Femur (tissue), 1 donor: Measurements from ENCODE around the gene CNBP.
A peak's percentile ranks its signal among the peaks of the same experiment; 100 is the strongest.

Source experiments
- DNase-seq: peaks from one replicate; pipeline ENCODE4 v3.0.0-alpha.2; 2017

Gene CNBP

DNA sequence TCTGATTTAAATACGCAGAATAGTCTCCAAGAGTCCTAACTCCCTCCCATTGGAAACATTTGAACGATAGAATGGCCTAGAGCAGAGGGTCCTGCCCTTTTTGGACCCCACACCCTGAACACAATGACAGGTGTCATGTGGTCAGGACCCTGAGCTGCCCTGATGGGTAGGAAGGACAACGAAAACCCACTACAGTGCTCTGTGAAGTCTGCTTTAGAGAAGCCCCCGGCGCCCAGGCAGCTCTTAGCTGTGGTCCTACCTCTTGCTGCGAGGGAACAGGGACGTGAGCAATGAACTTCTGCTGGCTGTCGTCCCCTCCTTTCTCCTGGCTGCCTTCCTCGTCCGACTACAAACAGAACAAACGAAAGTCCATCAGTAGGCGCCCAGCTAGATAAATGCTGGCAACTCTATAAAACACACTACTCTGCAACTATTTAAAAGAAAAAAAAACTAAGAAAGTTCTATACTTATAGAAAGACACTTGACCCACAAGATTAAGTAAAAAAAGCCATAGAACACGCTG is 53.3 kb downstream of the CNBP start:
- DNase-seq, result no peak

DNA sequence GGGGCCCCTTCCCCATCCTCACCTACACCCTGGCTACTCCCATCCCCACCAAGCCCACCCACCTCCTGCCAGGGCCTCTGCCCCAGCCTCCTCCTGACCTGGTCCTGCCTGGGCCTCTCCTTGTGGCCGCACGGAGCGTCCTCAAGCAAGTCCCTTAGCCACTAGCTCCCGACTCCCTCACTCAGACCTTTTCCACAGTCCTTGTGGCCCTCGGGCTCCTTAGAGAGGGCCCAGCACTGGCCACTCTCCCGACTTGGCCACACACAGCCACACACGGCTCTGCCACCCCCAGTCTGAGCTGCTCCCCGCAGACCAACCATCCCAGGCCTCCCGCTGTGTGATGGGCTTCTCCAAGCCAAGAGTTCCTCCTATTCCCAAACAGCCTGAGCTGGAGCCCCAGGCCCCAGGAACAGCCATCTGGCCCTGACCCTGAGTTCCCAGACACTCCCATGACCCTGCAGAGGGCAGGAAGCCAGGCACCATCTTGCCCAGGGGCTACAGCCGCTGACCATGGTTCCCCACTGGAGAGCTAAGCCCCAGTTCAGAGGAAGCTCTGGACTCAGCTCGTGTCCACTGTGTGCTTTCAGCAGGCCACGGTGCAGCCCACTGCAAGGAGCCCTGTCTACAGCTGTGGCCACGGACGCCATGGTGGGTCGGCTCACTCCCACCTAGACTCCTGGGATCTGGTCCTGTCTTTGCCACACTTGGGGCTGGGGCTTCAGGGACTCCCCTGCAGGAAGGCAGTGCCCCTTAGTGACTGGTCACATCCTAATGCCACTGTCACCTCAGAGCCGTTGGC is 55.1 kb downstream of the CNBP start:
- DNase-seq, result no peak

DNA sequence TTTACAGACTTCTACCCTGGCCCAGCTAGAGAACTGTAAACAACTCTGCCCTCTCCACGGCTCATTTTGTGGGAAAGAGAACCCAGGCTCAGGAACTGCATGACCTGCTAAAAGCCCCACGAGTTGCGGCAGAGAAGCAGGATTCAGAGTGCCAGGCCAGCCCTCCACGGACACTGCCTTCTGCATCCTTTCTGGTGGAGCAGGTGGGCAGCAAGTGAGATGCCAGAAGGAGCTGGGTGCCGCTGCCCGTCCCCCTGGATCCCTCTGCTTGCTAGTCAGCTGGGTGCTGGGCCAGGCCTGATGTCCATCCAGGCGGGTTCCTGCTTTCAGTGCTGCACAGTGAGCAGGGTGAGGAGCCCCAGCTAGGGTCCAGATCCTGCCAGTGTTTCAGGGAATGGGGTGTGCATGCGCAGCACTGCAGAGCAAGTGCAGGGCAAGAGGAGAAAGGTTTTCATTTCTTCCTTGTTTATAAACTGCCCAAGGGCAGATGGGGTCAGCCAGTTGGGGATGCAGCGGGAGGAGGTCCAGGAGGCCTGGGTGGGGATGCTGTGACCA is 56.9 kb downstream of the CNBP start:
- DNase-seq, result no peak

DNA sequence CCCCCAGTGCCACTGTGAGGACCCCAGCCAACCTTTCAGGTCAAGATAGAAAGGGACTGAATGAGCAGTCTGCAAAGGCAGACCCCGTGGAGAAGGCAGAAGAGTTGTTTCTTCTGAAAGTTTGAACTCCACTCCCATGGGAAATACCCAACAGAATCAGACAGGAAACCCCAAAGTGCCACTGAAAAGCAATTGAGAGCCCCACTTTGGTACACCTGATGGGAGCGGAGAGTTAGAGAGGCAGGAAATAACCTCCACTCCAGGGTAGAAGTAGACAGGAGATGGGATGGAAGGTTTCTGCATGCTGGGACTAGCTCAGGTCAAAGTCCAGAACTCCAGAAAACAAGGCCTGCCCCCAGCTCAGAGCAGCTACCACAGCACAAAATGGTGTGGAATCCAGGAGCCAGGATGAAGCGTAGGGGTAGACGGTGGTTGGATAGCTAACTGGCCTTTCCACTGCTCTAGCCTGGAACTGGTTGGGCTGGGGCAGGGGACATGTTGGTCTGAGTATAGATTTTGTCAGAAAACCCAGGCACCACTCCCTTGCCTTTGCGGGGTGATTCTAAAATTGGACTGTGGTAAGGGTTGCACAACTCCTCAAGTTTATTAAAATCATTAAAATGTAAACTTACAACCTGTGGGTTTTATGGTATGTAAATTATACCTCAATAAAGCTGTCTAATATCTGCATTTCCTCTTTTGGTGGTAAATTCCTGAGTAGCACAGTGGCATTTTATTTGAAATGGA is 60.2 kb downstream of the CNBP start:
- DNase-seq, result no peak

DNA sequence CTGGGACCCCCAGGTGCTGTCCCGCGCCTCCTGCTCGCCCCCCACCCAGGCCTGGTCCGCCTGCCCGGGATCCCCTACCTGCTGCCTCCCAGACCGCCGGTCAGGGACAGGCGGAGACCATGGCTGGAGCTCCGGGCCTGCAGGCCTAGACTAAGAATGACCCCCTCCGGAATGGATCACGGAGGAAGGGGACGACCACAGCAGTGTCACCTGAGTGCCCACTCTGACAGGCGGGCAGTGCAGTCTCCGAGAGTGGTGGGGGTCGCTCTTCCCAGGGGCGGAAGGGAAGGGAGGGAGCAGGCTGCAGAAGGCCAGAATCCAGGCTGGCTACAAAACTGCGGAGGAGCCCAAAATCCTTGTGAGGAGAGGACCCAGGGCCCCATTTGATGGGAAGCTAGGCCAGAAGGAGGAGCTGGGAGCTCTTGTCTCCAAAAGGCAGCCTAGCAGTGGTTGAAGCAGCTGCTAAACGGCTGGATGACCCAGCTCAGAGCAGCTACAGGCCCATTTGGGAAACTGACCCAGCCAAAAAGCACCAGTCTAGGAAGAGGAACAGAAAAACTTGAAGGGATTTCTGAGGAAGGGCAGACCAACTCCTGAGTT is 61.2 kb downstream of the CNBP start:
- peak; percentile 59 for DNase-seq

DNA sequence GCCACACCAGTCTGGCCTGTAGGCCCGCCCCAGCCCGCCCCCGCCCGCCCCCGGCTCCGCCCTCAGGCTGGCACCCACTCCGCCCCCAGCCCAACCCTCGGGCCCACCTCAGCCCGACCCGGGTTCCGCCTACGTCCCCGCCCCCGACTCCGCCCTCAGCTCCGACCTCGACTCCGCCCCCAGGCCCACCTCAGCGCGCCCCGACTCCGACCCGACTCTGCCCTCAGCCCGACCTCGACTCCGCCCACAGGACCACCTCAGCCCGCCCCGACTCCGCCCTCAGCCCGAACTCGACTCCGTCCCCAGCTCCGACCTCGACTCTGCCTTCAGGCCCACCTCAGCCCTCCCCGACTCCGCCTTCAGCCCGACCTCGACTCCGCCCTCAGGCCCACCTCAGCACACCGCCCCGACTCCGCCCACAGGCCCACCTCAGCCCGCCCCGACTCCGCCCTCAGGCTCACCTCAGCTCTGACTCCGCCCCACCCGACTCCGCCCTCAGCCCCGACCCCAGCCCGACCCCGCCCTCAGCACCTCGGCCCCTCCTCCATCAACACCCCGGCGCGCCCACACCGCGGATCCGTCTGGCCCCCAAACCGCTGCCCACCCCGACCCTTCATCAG is 61.8 kb downstream of the CNBP start, which contains the start of gene RAB43:
Gene RAB43 (minus strand): TSS at position 13 of the 620 bp plus-strand sequence. CDS start 315 bp downstream, outside the sequence.
- peak; percentile 95 for DNase-seq

DNA sequence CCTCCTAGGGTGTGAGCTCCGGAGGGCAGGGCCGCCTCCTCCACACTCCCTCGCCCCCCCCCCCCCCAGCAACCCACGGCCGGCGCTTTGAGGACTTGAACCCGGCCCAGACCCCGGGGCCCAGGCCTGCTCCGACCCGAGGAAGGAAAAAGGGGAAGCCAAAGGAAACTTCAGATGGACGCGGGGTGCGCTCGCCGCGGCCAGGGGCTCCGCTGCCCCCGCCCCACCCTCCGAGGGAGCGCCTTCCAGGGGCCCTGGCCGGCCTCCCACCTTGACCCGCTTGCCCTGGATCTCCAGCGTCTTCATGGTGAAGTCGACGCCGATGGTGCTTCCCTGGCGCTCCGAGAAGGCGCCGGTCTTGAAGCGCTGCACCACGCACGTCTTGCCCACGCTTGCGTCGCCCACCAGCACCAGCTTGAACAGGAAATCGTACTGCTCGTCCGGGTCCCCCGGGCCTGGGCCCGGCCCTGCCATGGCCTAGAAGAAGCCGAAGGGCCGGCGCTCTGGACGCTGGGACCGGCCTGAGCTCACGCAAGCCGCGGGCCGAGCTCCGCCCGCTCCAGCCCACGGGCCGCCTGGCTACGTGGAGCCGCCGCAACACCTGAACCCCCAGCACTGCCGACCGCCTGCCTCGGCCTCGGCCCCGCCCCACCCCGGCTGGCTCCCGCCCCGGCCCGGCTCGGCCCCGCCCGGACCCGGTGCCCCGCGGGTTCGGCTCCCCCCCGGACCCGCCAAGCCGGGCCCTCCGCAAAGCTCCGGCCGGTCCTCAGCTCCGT is 62.5 kb downstream of the CNBP start:
- peak; percentile 43 for DNase-seq

DNA sequence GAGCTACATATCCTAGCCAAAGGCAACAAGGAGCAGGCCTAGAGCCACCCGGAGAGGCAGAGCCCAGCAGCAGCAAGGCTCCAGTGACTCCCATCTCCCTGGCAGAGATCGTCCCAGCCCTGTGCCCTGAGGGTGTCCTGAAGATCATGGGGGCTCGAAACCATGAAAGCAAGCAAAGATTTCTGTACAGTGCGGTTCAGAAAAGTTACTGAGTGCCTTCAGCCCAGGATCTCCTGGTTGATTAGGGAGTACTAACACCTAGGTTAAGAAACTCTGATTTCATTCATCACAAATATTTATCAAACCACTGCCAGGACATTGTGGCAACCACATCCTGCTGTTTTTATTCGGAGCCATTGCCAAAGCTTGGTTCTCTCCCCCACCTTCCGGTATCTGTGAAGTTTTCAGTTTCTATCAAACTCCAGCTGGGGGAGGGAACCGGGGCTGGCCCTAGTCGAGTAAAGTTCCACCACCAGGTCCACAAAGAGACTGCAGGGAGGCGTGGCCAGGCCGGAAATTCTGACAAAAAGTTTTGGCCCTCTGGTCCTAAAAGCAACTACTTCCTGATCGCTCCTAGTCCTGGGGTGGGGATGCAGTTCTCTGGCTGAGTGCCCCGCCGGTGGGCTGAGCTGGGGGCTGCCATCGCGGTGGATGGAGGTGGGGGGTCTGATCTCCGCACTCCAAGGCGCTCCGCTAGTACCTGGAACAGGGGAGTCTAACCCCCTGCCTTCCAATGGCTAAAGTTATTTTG is 63.3 kb downstream of the CNBP start:
- peak; percentile 93 for DNase-seq

DNA sequence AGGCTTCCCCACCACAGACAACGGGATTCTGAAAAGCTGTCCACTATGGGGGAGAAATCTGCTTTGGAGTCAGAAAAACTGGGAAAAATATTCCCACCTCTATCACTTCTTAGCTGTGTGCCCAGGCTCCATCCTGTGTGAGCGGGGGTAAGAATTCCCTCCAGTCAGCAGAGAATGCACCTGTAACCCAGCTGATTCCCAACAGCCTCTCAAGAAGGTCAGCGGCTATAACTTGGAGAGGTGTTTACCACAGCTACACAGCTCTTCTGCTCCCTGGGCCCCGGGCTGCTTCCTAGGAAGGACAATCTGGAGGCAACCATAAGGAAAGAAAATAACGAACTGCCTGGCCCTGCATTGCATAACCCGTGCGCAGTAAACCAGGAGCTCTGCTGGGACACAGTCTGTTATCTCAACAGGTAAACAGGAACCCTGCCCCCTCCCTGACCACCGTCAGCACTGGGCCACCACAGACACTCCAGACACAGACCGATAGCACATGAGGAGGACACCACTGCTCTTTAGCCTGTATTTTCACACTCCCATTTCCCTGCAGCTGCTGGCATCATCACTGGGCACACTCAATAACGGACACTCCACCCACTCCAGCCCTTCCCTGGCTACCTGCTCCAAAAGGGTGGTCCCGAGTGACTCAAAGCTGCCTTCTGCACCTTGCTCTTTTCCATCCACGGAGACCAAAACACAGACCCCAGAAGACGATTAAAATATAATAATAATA is 64.2 kb downstream of the CNBP start:
- no peak for DNase-seq

DNA sequence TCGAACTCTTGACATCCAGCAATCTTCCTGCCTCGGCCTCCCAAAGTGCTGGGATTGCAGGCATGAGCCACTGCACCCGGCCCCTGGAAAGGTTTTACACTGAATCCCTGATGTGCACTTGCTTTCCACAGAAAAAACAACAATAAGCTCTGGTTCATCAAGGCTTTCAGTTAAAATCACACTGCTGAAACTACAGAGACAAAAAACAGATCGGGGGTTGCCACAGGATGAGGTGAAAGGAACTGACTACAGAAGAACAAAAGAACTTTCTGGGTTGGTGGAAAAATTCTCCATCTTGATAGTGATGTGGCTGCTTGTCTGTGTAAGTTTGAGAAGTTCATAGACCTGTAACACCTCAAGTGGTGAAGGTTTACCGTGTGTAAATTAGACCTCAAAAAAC is 65.0 kb downstream of the CNBP start:
- DNase-seq, result no peak
